ENCODE data around the gene IL23A. TPM values are rescaled to one million over a fixed set of nuclear protein-coding genes. Genes with fewer than 3 reads are reported as not detected.
A peak's percentile ranks its signal among the peaks of the same experiment; 100 is the strongest.
"Not testable (repeated sequence)": the region's sequence is repeated elsewhere in the genome, so short reads cannot be mapped to it uniquely, and the experiment has no call there.

Gene IL23A
- total RNA-seq, 1 experiment from 2014 or later, result 2.9 TPM

GRCh38 chr12:56346675-56347074, 8.0 kb downstream of the IL23A start:
- no peak overlapping the region for H2AFZ ChIP-seq
- no TSS peak for BruUV-seq (replicated peaks)
- no peak for DNase-seq
- H3F3A ChIP-seq (ENCODE audit: insufficient read depth, low read depth), result peaks cover 17% of the 10 kb centered on the region
- peaks cover 11% of the 10 kb centered on the region; the same call in 1 of the 2 replicates for H3K36me3 ChIP-seq (ENCODE audit: low read depth)
- H3K27ac ChIP-seq, result no peak overlapping the region
- TF ChIP-seq EZH2 (IDR thresholded peaks at IDR 0.05; ENCODE audit: low read depth), result no peak
- no peak overlapping the region for H3K4me3 ChIP-seq
- CTCF ChIA-PET, result no interaction called here
- H3K4me1 ChIP-seq (replicated peaks; ENCODE audit: insufficient read depth), result peaks cover 18% of the 10 kb centered on the region
- no peaks in the 10 kb centered on the region for H3K9me3 ChIP-seq (ENCODE audit: insufficient read depth, low read depth)
- intact Hi-C loops (cut with micrococcal nuclease; ENCODE audit: unreplicated experiment), result no loop called here
- no peaks in the 10 kb centered on the region for H3K9me2 ChIP-seq (ENCODE audit: insufficient read depth)
- H3K27me3 ChIP-seq (ENCODE audit: insufficient read depth, low read depth), result no peaks in the 10 kb centered on the region
- POLR2A ChIA-PET (ENCODE audit: unreplicated experiment), result no interaction called here
- H4K20me1 ChIP-seq (ENCODE audit: insufficient read depth), result no peaks in the 10 kb centered on the region
- H3K79me2 ChIP-seq (ENCODE audit: low read depth), result no peaks in the 10 kb centered on the region
- no peak overlapping the region for H3K4me2 ChIP-seq

- H3K36me3 ChIP-seq (ENCODE audit: low read depth), result peaks cover 11% of the 10 kb centered on the region; the same call in 1 of the 2 replicates
- H3K9me3 ChIP-seq (ENCODE audit: insufficient read depth, low read depth), result not testable (repeated sequence)
Observed at GRCh38 chr12:56347255-56347654, 8.6 kb downstream of the IL23A start.

GRCh38 chr12:56348776-56349175, 10.1 kb downstream of the IL23A start:
- BruUV-seq (replicated peaks), result no TSS peak
- ChIA-PET CTCF (no interaction called here), POLR2A (ENCODE audit: unreplicated experiment) (no interaction called here)
- TF ChIP-seq CTCF (conservative IDR thresholded peaks at IDR 0.05) (no peak), EZH2 (IDR thresholded peaks at IDR 0.05; ENCODE audit: low read depth) (no peak)
- H3K4me1 ChIP-seq (replicated peaks; ENCODE audit: insufficient read depth), result peaks cover 21% of the 10 kb centered on the region
- no peaks in the 10 kb centered on the region for H3K79me2 ChIP-seq (ENCODE audit: low read depth)
- peaks cover 28% of the 10 kb centered on the region for H3F3A ChIP-seq (ENCODE audit: insufficient read depth, low read depth)
- no peak overlapping the region for H2AFZ ChIP-seq
- H4K20me1 ChIP-seq (ENCODE audit: insufficient read depth), result no peaks in the 10 kb centered on the region
- H3K27me3 ChIP-seq (ENCODE audit: insufficient read depth, low read depth), result no peaks in the 10 kb centered on the region
- H3K4me3 ChIP-seq, result no peak overlapping the region
- peaks cover 11% of the 10 kb centered on the region; the same call in 1 of the 2 replicates for H3K36me3 ChIP-seq (ENCODE audit: low read depth)
- no peak overlapping the region for H3K4me2 ChIP-seq
- no peak overlapping the region for H3K27ac ChIP-seq
- no peaks in the 10 kb centered on the region for H3K9me3 ChIP-seq (ENCODE audit: insufficient read depth, low read depth)
- intact Hi-C loops (cut with micrococcal nuclease; ENCODE audit: unreplicated experiment), result no loop called here
- no peaks in the 10 kb centered on the region for H3K9me2 ChIP-seq (ENCODE audit: insufficient read depth)
- DNase-seq, result no peak

More at GRCh38 chr12:56347255-56347654, 8.6 kb downstream of the IL23A start:
- H3K9me2 ChIP-seq (ENCODE audit: insufficient read depth); CTCF ChIA-PET; H3K4me2 ChIP-seq; H4K20me1 ChIP-seq (ENCODE audit: insufficient read depth); POLR2A ChIA-PET (ENCODE audit: unreplicated experiment); DNase-seq; intact Hi-C loops (cut with micrococcal nuclease; ENCODE audit: unreplicated experiment); H3K27ac ChIP-seq; BruUV-seq (replicated peaks); H3K27me3 ChIP-seq (ENCODE audit: insufficient read depth, low read depth); H2AFZ ChIP-seq; H3K79me2 ChIP-seq (ENCODE audit: low read depth); H3K4me3 ChIP-seq: not testable (repeated sequence)
- peaks cover 21% of the 10 kb centered on the region for H3K4me1 ChIP-seq (replicated peaks; ENCODE audit: insufficient read depth)
- peaks cover 22% of the 10 kb centered on the region for H3F3A ChIP-seq (ENCODE audit: insufficient read depth, low read depth)

- Histone ChIP-seq H3K27ac (peak overlapping the region; percentile 66), H3K9me2 (ENCODE audit: insufficient read depth) (no peaks in the 10 kb centered on the region), H3F3A (ENCODE audit: insufficient read depth, low read depth) (peaks cover 28% of the 10 kb centered on the region), H3K27me3 (ENCODE audit: insufficient read depth, low read depth) (no peaks in the 10 kb centered on the region), H3K79me2 (ENCODE audit: low read depth) (no peaks in the 10 kb centered on the region), H3K4me1 (replicated peaks; ENCODE audit: insufficient read depth) (peaks cover 21% of the 10 kb centered on the region), H3K9me3 (ENCODE audit: insufficient read depth, low read depth) (no peaks in the 10 kb centered on the region), H3K36me3 (ENCODE audit: low read depth) (peaks cover 11% of the 10 kb centered on the region; the same call in 1 of the 2 replicates), H4K20me1 (ENCODE audit: insufficient read depth) (no peaks in the 10 kb centered on the region), H3K4me3 (no peak overlapping the region), H2AFZ (no peak overlapping the region), H3K4me2 (peak overlapping the region; percentile 50)
- BruUV-seq (replicated peaks), result no TSS peak
- ChIA-PET POLR2A (ENCODE audit: unreplicated experiment) (interaction anchor here (0.7 to 1.4 kb wide), 2 partner anchors 9 to 1226 kb away, joined by 3 to 22 read pairs; partner anchors contain the start of gene STAT2), CTCF (no interaction called here)
- DNase-seq, result peak; percentile 58 to 80
- intact Hi-C loops (cut with micrococcal nuclease; ENCODE audit: unreplicated experiment), result no loop called here
- TF ChIP-seq EZH2 (IDR thresholded peaks at IDR 0.05; ENCODE audit: low read depth) (no peak), CTCF (conservative IDR thresholded peaks at IDR 0.05) (no peak)
Observed at GRCh38 chr12:56350662-56351061, 12.0 kb downstream of the IL23A start.

Measured in PC-9 (cell line).